GM13976 (cell line): Measurements from ENCODE around the gene CC2D2A.

Source experiments
- DNase-seq: peaks from one replicate; pipeline ENCODE4 v3.0.0; 2012; ENCODE audit warnings: low spot score
- CTCF ChIP-seq: IDR thresholded peaks from 2 replicates; pipeline ENCODE4 v1.5.1; 2012; ENCODE audit warnings: borderline replicate concordance, mild to moderate bottlenecking; ENCODE audit not compliant: insufficient read depth; ENCODE audit errors: extremely low read depth, missing control alignments, control extremely low read depth
- in situ Hi-C: fragments of 300-500 bp; cut with MboI; formaldehyde crosslinking; loops from one replicate; pipeline ENCODE4 v1.12.0; 2022; ENCODE audit warnings: low sequenced_read_pairs, mixed read lengths, inconsistent platforms; ENCODE audit not compliant: unreplicated experiment

Gene CC2D2A

GRCh38 chr4:15568821-15569220 is 99.1 kb downstream of the CC2D2A start:
- in situ Hi-C loops = no loop called here
- DNase-seq = no peak
- TF ChIP-seq CTCF = no peak

GRCh38 chr4:15569746-15570145 is 100.1 kb downstream of the CC2D2A start:
- TF ChIP-seq CTCF = no peak
- DNase-seq = no peak
- in situ Hi-C loops = no loop called here

GRCh38 chr4:15575966-15576365 is 106.3 kb downstream of the CC2D2A start:
- in situ Hi-C loops = no loop called here
- no peak for TF ChIP-seq CTCF
- DNase-seq = no peak

GRCh38 chr4:15577508-15577907 is 107.8 kb downstream of the CC2D2A start:
- no peak for DNase-seq
- in situ Hi-C loops = no loop called here
- TF ChIP-seq CTCF = no peak

GRCh38 chr4:15584785-15585184 is 115.1 kb downstream of the CC2D2A start:
- in situ Hi-C loops = no loop called here
- DNase-seq = no peak
- no peak for TF ChIP-seq CTCF

GRCh38 chr4:15585331-15585730 is 115.6 kb downstream of the CC2D2A start:
- TF ChIP-seq CTCF = no peak
- in situ Hi-C loops = no loop called here
- no peak for DNase-seq

GRCh38 chr4:15586066-15586465 is 116.4 kb downstream of the CC2D2A start:
- DNase-seq = no peak
- in situ Hi-C loops = no loop called here
- TF ChIP-seq CTCF = no peak
